Stimulated activated CD4-positive, alpha-beta T cell treated with anti-CD3 and anti-CD28 coated beads, TNF-alpha, amount 100 ng/mL, for 24 hours (primary cell): Measurements from ENCODE around the gene CGB2.

Experiments
- DNase-seq, 3 experiments: peaks; one replicate each; pipeline ENCODE4 v3.0.0-alpha.2; 2020; ENCODE audit warnings: low read depth in 3 of 3

CGB2 gene

DNA sequence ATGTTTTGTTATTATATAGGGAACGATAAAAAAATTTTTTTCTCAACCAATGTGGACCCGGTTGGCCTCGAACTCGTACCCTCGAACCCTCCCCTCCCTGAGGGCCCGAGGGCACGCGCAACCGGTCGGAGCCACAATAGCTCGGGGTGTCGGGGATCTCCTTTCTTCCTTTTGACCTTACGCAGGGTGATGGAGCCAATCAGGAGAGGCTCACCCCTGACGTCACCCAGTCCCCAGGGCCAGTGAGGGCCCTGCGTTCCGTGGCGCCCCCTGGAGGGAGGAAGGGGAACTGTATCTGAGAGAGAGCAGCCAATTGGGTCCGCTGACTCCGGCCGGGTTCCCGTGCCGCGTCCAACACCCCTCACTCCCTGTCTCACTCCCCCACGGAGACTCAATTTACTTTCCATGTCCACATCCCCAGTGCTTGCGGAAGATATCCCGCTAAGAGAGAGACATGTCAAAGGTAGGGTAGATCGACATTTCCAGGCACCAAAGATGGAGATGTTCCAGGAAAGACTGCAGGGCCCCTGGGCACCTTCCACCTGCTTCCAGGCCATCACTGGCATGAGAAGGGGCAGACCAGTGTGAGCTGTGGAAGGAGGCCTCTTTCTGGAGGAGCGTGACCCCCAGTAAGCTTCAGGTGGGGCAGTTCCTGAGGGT, at the start of gene CGB2:
Gene CGB2, plus strand, starts transcription at position 249 of the 660 bp plus-strand sequence. Its CDS starts 206 bp downstream, at position 455.
- peak in 2 of 3 experiments; percentile 27 to 77 for DNase-seq

DNA sequence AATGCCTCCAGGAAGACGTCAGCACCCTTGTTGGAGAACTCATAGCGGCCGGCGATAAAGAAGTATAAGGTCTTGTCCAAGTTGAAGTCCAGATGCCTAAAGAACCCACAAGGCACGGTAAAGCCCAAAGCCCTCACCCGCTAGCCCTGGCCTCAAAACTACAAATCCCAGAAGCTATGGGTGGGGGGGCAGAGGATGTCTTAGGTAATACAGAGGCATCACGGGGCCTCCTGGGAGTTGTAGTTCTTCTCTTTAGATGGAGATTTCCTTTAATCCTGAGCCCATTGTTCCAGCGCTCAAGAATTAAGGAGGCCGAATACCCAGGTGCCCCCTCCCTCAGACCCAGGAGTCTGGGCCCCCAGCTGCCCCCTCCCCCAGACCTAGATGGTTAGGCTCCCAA, 49.4 kb upstream of the CGB2 start:
- no peak for DNase-seq

DNA sequence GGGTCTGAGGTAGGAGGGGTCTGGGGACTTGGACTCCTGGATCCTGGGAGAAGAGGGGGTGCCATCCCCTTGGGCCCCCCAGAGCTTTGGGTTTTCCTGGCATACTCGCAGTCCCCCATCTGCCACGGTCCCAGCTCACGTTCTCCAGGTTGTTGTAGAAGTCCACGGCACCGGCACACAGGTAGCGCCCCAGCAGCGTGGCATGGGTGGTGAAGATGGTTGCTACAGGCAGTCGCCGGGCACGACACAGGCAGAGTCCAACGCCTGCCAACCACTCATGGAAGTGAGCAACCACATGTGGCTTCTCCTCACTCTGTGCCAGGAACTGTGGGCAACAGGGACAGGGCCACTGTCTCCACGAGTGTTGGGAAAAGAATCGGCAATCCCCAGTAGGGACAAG, 46.0 kb upstream of the CGB2 start:
- no peak for DNase-seq

DNA sequence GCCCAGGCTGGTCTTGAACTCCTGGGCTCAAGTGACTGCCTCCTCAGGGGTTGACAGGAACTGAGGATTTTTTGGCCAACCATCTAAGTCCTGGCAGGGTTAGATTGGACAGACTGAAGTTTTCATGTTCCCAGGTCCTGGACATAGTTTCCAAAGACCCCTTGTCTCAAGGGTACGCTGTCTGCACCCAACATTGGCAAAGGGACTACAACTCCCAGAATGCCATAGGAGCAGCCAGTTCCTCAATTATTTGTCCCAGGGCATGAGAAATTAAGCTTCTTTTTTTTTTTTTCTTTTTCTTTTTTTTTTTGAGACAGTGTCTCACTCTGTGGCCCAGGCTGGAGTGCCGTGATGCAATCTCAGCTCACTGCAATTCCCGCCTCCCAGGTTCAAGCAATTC, 45.5 kb upstream of the CGB2 start:
- no peak for DNase-seq

DNA sequence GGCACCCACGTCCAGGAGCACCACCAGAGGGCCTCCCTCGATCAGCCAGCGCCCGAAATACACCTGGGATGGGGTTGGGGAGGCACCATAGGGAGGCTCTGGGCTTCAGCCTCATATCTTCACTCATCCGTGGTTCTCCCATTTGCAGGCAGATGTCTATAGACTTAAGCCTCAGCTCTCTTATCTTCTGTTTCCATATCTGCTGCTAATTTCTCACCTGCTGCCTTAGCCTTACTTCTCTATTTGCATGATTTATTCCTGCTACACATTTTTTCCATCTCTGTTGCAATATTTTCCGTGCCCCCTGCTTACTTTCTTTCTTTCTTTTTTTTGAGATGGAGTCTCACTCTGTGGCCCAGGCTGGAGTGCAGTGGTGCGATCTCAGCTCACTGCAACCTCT, 44.4 kb upstream of the CGB2 start:
- no peak for DNase-seq

DNA sequence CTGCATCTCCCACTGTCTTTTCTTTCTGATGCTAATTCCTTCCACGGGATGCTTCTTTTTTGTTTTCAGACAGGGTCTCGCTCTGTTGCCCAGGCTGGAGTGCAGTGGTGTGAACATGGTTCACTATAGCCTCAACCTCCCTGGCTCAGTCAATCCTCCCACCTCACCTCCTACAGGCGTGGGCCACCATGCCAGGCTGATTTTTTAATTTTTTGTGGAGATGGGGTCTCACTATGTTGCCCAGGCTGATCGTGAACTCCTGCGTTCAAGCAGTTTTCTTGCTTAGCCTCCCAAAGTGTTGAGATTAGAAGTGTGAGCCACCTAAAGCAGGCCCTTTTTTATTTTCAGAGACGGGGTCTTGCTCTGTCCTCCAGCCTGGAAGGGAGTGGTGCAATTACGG, 43.4 kb upstream of the CGB2 start:
- DNase-seq: no peak

DNA sequence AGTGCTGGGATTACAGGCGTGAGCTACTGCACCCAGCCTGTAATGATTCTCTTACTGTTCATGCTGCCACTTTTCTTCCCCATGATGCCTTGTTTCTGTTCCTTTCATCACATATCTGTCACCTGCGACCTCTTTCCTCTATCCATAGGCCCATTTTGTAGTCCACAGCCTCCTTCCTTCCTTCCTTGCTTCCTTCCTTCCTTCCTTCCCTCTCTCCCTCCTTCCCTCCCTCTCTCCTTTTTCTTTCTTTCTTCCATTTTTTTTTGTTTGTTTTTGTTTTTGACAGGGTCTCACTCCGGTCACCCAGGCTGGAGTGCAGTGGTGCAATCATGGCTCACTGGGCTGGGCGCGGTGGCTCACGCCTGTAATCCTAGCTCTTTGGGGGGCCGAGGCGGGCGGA, 42.8 kb upstream of the CGB2 start:
- no peak for DNase-seq

DNA sequence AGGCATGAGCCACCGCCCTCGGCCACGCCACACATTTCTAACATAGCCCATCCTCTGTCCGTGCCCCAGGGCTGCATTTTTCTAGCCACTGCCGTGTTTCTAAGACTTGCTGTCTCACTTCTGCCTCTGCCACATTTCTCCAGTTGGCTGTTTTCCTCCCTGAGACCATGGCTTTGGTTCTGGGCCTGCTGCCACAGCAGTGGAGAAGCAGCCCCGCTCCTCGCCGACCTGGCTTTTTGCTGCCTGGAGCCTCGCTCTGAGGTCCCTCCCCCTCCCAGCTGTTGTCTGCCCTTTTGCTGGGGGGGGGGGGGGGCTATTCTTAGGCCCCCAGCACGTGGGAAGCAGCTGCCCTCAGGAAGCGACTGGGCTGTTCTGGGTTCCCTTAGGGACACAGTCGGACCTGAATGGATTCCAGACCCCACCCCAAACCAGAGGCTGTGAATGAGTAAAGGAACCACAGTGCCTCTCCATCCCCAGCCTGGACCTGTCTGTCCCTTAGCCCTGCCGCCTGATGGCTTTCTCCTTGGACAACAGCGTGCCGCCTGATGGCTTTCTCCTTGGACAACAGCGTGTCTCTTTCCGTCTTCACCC, 41.9 kb upstream of the CGB2 start:
- no peak for DNase-seq

DNA sequence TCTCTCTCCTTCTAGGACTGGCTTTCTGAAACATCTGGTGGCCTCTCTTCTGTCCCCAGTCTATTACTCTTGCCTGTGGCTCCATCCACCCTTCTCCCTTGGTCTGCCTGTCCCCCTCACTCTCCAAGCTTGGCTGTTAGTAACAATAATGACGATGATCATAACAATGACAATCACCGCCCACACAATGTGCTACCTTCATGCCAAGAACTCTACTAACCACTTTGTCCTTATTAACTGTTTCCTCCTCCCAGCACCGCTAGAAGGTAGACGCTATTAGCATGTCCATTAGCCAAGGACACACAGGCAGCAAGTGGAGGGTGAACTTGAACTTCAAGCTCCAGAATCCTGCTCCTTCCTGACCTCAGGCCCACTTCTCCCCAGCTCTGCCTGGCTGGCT, 41.3 kb upstream of the CGB2 start:
- no peak for DNase-seq

DNA sequence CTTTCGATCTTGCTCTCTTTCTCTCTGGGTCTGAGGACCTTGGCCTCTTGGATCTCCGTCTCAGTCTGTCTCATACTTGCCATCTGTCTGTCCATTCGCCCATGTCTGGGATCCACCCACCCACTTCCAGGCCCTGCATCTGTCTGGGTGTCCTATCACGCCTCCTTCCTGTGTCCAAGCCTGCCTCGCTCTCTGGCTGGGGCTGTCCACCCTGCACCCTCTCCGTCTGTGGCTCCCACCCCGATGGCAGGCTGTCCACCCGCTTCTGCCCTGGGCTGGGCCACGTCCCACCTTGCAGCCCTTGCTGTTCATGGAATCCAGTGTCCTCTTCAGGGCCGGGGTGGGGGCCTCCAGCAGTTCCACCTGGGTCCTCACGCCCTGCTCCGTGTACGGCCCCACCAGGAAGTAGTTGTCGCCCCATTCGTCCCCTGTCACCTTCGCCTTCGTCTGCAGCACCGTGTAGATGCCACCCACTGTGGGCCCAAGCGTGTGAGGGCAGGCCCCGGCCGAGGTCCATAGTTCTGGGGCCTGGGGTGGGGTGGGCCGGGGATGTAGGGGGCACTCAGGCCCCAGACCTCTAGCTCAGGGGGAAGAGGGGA, 40.6 kb upstream of the CGB2 start:
- no peak for DNase-seq

DNA sequence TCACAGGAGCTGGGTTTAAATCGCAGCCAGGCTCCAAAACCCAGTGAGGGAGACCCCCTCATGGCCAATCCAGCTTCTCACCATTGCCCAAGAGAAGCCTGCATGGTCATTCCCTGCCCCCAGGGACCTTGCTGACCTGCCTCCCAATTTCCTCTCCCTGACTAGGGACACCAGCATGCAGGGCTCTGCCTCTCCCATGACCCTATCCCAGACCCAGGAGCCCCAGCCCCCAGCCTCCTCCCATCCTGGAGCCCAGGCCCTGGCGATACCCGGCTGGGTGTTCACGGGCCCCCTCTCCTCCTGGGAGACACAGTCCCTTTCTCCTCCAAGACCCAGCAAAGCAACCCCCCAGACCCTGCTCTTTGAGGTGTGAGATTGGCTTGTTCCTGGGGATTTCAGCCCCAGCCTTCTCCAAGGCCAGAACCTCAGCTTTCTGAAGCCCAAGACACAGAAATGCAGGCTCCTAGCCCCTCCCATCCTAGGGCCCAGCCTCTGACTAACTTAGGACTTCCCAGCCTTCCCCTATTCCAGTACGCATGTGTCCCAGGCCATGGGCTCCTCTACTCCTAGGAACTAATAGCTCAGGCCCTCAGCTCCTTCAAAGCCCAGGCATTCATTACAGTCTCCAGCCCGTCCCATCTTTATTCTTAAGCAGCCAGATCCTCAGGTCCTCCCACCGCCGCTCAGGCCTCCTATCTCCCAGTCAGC, 39.7 kb upstream of the CGB2 start:
- no peak for DNase-seq

DNA sequence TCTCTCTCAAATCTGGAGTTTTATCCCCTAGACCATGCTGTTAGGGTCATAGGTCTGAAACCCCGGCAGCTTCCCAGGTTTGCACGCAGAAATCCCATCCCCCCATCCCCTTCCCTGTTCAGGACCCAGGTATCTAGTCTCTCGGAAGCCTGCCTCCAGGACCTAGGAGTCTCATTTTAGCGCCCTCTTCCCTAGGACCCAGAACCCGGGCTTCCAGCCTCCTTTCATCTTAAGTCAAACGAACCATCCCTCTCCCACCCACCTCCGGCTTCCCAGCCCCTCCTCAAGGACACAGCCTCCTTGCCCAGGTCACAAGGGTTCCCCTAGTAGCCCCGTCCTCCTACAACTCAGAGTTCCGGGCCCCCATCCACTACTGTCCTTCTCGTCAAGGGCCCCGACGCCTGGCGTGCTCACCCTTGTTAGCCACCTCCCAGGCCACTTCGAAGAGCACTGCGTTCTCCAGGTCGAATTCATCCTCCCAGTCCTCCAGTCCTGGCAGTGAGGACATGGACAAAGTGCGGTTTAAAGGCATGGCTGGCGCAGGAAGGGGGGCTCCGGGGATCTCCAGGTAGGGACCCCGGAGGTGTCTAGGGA, 39.0 kb upstream of the CGB2 start:
- no peak for DNase-seq

DNA sequence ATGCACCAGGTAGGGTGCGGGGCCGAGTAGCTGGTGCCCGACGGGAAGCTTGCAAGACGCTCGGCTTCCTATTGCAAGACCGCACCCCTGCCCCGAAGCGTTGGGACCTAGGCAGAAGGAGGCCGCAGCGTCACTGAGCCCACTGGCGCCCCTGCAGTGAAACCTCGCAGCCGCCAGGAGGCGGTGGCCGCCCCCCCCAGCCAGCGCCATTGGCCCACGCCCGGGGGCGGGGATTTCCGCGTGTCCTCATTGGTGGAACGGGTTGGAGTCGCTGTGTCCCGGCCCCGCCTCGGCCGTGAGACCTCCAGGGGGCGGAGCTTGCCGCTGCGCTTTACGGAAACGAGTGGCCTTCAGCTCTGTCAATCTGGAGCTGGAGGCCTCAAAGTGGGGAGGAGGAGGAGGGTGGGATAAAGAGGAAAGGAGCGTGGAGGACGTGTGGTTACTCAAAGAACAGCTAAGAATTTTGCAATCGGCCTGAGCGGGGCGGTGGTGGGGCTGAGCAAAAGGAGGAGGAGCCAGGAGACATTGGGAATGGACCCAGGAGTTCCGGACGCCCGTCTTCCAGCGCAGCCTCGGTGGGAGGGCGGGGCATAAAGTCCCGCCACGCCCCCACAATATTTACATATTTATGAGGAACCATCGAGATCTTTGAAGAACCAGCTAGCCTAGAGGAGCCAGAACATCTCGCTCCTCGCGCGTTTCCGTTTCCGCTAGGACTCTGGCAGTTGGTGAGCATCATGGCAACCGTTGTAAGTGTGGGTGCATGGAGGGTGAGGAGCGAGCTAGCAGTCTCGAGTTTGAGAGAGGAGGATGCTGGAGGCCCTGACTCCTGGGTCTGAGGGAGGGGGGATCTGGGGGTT, 38.3 kb upstream of the CGB2 start, which contains the start of the genes GYS1 and RUVBL2:
Gene GYS1, minus strand, starts transcription at position 135 of the 860 bp plus-strand sequence. CDS start 197 bp downstream, outside the sequence.
Gene RUVBL2, plus strand, starts transcription at position 713 of the 860 bp plus-strand sequence. Its CDS starts 25 bp downstream, at position 738.
- DNase-seq: peak; percentile 97 to 100 (median 99)

DNA sequence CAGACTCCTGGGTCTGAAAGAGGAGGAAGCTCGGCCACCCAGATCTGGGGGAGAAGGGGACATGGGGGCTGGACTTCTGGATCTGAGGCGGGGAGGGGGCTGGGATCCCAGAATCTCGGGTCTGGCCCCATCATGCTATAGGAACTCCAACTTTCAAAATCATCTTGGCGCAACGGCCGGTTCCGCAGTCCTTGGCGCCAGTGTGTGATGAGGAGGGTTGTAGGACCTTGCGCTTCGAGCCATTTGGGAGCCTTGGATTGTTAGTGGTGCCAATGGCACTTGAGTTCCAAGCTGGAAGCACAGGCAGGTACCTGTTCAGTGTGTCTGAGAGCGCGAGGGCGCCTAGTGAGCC, 37.7 kb upstream of the CGB2 start:
- DNase-seq: no peak

DNA sequence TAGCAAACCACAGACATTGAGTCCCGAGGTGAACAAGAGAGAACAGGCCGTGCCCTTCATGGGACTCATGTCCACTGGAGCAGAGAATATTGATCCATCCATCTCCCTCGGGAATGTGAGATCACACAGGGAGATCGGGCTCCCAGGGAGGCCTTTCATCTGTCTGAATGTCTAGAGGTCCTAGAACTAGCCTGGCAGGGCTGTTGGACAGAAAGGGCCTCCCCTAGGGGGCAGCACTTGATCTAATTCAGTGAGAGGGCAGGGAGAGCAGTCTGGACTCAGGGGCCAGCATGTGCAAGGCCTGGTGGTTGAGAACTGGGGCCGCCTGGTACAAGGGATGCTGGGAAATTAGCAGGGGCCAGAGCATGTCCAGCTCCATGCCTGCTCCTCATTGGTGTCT, 33.7 kb upstream of the CGB2 start:
- DNase-seq: peak in 1 of 3 experiments; percentile 47

DNA sequence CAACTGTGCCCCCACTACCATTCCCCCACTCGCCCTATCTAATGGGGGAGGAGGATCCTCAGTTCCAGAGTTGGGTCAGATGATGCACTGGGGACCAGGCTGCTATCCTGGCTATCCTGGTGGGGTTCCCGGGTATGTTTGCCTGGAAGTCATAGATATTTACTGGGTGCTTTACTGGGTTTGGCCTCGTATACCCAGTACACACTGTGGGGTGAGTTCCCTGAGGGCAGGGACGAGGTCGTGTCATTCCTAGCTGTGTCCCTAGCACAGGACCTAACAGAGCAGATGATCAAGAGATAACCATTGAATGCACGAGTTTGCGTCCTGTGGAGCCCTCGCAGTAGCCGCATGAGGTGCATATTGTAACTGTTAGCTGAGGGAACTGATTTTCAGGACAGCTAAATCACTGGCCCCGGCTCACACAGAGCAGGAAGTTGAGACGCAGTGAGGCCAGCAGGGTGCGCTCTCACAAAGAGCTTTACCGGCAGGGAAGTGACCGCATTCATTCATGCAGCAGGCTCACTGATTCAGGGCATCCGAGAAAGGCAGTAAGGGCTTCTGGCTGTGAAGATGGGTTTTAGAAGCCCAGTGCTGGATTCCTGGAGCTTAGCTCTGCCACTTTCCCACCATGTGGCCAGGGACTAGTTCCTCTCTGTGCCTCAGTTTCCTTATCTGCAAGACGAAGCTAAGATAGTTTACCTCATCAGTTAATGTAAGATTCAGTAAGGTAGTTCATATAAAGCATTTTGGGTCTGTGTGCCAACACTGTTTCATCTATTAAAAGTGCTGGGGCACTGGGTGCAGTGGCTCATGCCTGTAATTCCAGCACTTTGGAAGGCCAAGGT, 32.0 kb upstream of the CGB2 start:
- peak in 2 of 3 experiments; percentile 40 to 69 for DNase-seq

DNA sequence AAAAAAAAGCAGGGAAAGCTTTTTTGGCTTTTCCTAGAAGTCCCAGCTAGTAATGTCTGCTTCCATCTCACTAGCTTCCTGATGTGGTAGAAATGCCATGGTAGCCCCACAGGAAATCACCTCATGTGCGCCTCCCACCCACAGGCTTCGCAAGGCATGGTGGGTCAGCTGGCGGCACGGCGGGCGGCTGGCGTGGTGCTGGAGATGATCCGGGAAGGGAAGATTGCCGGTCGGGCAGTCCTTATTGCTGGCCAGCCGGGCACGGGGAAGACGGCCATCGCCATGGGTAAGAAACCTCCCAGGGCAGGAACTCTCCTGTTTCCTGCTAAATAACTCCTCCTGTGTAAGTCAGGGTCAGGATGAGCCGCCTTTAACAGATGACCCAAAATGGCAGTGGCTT, 27.6 kb upstream of the CGB2 start:
- no peak for DNase-seq

DNA sequence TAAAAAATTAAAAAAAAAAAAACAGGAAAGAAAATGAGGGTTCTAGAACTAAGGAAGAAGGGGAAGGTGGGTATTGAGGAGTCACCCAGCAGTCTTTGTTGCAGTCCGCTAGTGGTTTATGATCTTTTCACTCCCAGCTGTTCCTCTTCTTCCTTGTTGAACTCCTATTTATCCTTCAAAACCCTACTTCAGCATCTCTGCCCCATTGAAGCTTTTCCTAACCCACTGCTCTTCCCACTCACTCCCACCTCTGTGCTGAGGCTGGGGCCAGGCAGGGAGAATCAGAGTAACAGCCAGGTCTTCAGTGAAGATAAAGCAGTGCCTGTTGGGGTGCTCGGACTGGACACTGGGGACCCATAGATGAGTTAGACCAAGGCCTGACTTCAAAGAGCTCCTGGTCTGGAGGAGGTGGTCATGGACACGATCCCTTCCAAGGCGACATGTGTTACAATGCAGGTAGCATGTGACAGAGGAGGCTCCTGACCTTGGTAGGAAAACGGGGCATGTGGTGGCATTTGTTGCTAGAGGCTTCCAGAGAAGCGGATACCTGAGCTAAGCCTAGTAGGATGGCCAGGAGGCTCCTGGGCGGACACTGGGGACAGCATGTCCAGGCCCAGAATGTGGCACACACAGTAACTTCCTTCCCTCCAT, 26.6 kb upstream of the CGB2 start:
- DNase-seq: no peak

DNA sequence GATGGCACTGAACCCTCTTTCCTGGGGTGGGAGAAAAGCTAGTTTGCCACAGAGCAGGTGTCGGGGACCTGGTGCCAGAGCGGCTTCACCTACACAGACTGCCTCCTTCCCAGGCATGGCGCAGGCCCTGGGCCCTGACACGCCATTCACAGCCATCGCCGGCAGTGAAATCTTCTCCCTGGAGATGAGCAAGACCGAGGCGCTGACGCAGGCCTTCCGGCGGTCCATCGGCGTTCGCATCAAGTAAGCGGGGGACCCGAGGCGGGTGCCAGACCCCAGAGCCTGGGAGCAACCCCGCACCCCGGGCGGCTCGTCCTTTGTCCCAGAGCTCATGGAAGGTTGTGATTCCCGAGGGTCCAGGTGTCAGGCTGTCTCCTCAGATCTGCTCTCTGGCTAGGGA, 24.8 kb upstream of the CGB2 start:
- no peak for DNase-seq

DNA sequence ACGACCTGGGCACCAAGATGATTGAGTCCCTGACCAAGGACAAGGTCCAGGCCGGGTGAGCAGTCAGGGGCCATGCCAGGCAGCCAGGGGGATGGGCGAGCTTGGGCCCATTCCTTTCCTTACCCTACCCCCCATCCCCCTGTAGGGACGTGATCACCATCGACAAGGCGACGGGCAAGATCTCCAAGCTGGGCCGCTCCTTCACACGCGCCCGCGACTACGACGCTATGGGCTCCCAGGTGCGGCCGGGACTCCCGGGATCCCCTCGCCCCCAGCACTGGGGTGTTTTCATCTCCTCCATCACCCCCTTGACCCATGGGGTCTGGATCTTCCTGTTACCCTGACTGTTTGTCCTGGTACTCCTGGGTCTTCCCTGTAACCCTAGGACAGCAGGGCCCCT, 21.9 kb upstream of the CGB2 start:
- no peak for DNase-seq
